Measurements from ENCODE around the gene HNF4A. TPM values are rescaled to one million over a fixed set of nuclear protein-coding genes. Genes with fewer than 3 reads are reported as not detected.

Gene HNF4A
- total and polyA plus RNA-seq, 2 donors (not counting 1 experiment from before 2014, with no cell fraction given): not detected

DNA sequence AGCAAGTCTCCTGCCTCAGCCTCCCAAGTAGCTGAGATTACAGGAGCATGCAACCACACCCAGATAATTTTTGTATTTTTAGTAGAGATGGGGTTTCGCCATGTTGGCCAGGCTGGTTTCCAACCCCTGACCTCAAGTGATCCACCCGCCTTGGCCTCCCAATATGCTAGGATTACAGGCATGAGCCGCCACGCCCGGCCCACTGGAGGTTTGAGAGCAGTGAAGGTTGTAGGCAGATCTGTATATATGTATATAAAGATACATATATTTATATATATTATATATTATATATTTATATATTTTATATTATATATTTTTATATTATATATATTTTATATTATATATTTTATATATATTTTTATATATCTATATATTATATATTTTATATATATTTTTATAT is 82.0 kb downstream of the HNF4A start:
- CTCF ChIA-PET: no interaction called here
- no peaks in the 10 kb centered on the region for H3K9me3 Mint-ChIP-seq (ENCODE audit: insufficient read depth)
- no peak overlapping the region for H3K4me3 Mint-ChIP-seq
- Histone ChIP-seq H3K27ac (ENCODE audit: low read length in 2 of 2) (no peak overlapping the region), H3K9ac (ENCODE audit: low read length) (no peak overlapping the region), H4K20me1 (ENCODE audit: control insufficient read depth, insufficient read depth, low read length, poor library complexity, severe bottlenecking) (no peaks in the 10 kb centered on the region), H3K27me3 (replicated peaks in 1 of 4; ENCODE audit: control extremely low read depth in 1 of 4, control insufficient read depth in 3 of 4, insufficient read depth in 4 of 4, low read length in 3 of 4) (no peaks in the 10 kb centered on the region), H3K4me2 (replicated peaks; ENCODE audit: low read depth, low read length, poor library complexity, severe bottlenecking) (no peak overlapping the region), H3K9me3 (ENCODE audit: control extremely low read depth in 1 of 3, control insufficient read depth in 2 of 3, insufficient read depth in 1 of 3, low read length in 2 of 3) (no peaks in the 10 kb centered on the region), H3K4me3 (ENCODE audit: control extremely low read depth in 1 of 5, extremely low read depth in 1 of 5, insufficient read depth in 1 of 5, low read depth in 2 of 5, low read length in 4 of 5) (no peak overlapping the region), H3K4me1 (ENCODE audit: control insufficient read depth in 2 of 2, insufficient read depth in 2 of 2, low read length in 2 of 2) (no peaks in the 10 kb centered on the region), H2AFZ (ENCODE audit: insufficient read depth, low read depth, low read length, poor library complexity, severe bottlenecking) (no peak overlapping the region), H3K36me3 (replicated peaks in 1 of 2; ENCODE audit: control extremely low read depth in 1 of 2, control insufficient read depth in 1 of 2, extremely low read depth in 1 of 2, insufficient read depth in 2 of 2, low read length in 1 of 2) (no peaks in the 10 kb centered on the region), H3K79me2 (ENCODE audit: control insufficient read depth, insufficient read depth, low read length) (no peaks in the 10 kb centered on the region)
- no peak overlapping the region for H3K27ac Mint-ChIP-seq
- no peaks in the 10 kb centered on the region for H3K4me1 Mint-ChIP-seq
- intact Hi-C loops (cut with micrococcal nuclease): no loop called here
- TF ChIP-seq EZH2 (IDR thresholded peaks at IDR 0.05; ENCODE audit: borderline replicate concordance, insufficient read depth, low read depth, low read length, poor library complexity, severe bottlenecking): no peak
- TF ChIP-seq, protein P1, sequence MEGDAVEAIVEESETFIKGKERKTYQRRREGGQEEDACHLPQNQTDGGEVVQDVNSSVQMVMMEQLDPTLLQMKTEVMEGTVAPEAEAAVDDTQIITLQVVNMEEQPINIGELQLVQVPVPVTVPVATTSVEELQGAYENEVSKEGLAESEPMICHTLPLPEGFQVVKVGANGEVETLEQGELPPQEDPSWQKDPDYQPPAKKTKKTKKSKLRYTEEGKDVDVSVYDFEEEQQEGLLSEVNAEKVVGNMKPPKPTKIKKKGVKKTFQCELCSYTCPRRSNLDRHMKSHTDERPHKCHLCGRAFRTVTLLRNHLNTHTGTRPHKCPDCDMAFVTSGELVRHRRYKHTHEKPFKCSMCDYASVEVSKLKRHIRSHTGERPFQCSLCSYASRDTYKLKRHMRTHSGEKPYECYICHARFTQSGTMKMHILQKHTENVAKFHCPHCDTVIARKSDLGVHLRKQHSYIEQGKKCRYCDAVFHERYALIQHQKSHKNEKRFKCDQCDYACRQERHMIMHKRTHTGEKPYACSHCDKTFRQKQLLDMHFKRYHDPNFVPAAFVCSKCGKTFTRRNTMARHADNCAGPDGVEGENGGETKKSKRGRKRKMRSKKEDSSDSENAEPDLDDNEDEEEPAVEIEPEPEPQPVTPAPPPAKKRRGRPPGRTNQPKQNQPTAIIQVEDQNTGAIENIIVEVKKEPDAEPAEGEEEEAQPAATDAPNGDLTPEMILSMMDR (IDR thresholded peaks at IDR 0.05): no peak
- DNase-seq (no peak), ATAC-seq (ENCODE audit: low read depth) (no peak)
- no CpG with 5 or more reads among the region's 5 CpGs for WGBS (ENCODE audit: insufficient coverage)
- POLR2A ChIA-PET: no interaction called here
- peaks cover 17% of the 10 kb centered on the region for H3K27me3 Mint-ChIP-seq

- no peak overlapping the region for H3K27ac ChIP-seq (ENCODE audit: low read length in 2 of 2)
- Mint-ChIP-seq H3K4me1 (no peaks in the 10 kb centered on the region), H3K9me3 (ENCODE audit: insufficient read depth) (no peaks in the 10 kb centered on the region), H3K27me3 (peaks cover 18% of the 10 kb centered on the region), H3K4me3 (no peak overlapping the region), H3K27ac (no peak overlapping the region)
- no peak overlapping the region for H3K4me2 ChIP-seq (replicated peaks; ENCODE audit: low read depth, low read length, poor library complexity, severe bottlenecking)
- ChIA-PET POLR2A (no interaction called here), CTCF (no interaction called here)
- TF ChIP-seq EZH2 (IDR thresholded peaks at IDR 0.05; ENCODE audit: borderline replicate concordance, insufficient read depth, low read depth, low read length, poor library complexity, severe bottlenecking): no peak
- TF ChIP-seq, protein P1 (IDR thresholded peaks at IDR 0.05): no peak
- DNase-seq (no peak), ATAC-seq (ENCODE audit: low read depth) (no peak)
- no peaks in the 10 kb centered on the region for H3K9me3 ChIP-seq (ENCODE audit: control extremely low read depth in 1 of 3, control insufficient read depth in 2 of 3, insufficient read depth in 1 of 3, low read length in 2 of 3)
- H3K4me3 ChIP-seq (ENCODE audit: control extremely low read depth in 1 of 5, extremely low read depth in 1 of 5, insufficient read depth in 1 of 5, low read depth in 2 of 5, low read length in 4 of 5): no peak overlapping the region
- 88% methylated on average over 3 of the region's 4 CpGs for WGBS (ENCODE audit: insufficient coverage)
- no peaks in the 10 kb centered on the region for H3K79me2 ChIP-seq (ENCODE audit: control insufficient read depth, insufficient read depth, low read length)
- H2AFZ ChIP-seq (ENCODE audit: insufficient read depth, low read depth, low read length, poor library complexity, severe bottlenecking): no peak overlapping the region
- H4K20me1 ChIP-seq (ENCODE audit: control insufficient read depth, insufficient read depth, low read length, poor library complexity, severe bottlenecking): no peaks in the 10 kb centered on the region
- intact Hi-C loops (cut with micrococcal nuclease): no loop called here
- no peaks in the 10 kb centered on the region for H3K36me3 ChIP-seq (replicated peaks in 1 of 2; ENCODE audit: control extremely low read depth in 1 of 2, control insufficient read depth in 1 of 2, extremely low read depth in 1 of 2, insufficient read depth in 2 of 2, low read length in 1 of 2)
- H3K9ac ChIP-seq (ENCODE audit: low read length): no peak overlapping the region
- H3K27me3 ChIP-seq (replicated peaks in 1 of 4; ENCODE audit: control extremely low read depth in 1 of 4, control insufficient read depth in 3 of 4, insufficient read depth in 4 of 4, low read length in 3 of 4): no peaks in the 10 kb centered on the region
- no peaks in the 10 kb centered on the region for H3K4me1 ChIP-seq (ENCODE audit: control insufficient read depth in 2 of 2, insufficient read depth in 2 of 2, low read length in 2 of 2)
Measured at GRCh38 chr20:44438782-44439181, 83.3 kb downstream of the HNF4A start.

Data from B cell (primary cell).